GM18858 (cell line): ENCODE data around the gene BCOR.

Experiments used
- ATAC-seq: cut with Tn5 transposase; IDR thresholded peaks from one replicate; pipeline ENCODE4 v1.9.1; 2021; ENCODE audit not compliant: unreplicated experiment

The BCOR gene

GRCh38 chrX:40097504-40098263, at the start of gene BCOR:
TSS of gene BCOR (minus strand) at chrX:40097958. CDS start at chrX:40077929, 20,029 bp downstream.
- no peak for ATAC-seq

- no peak for ATAC-seq
These were observed 49.6 kb upstream of the BCOR start for GRCh38 chrX:40147126-40147952.

- ATAC-seq = no peak
These were observed 48.7 kb upstream of the BCOR start for GRCh38 chrX:40146262-40147125.

GRCh38 chrX:40145923-40146261, 48.1 kb upstream of the BCOR start:
- no peak for ATAC-seq

DNA sequence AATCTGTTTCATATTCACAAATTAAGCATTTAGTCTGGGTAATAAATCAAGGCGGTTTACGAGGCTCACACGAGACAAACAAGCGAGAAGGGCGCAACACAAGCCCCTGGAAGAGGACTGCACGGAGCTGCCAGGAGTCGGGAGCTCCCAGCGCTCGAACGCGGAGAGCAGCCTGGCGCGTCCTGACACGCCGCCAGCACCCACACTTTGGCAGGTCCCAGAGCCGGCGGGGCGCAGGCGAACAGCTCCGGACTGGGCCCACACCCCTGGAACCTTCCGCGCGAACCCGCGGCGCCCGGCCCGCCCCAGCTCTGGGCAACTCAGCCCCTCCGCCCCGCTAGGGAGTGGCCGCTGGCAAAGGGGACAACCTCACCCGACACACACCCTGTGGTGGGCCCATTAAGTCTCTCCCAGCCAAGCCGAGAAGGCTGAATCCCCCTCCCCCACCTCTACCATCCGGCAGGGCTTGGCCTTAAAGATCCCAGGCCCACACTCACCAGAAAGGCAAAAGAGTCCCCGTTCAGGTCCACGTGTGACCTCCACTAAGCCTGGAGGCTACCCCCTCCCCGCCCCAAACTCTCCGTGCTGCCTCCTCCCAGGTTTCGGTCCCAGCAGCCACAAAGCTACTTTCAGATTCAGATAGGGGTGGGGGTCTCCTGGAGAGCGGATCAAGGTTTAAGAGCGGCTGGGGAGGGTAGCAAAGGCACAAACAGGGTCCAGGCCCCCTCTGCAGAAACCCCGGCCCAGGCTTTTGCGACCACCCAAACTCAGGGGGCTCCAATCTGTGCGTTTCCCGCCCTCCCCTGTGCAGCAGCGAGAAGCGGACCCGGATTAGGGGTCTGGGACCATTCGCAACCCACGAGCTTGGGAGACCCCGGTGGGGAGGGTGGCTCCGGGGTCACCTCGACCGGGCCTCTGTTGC, 47.5 kb upstream of the BCOR start:
- no peak for ATAC-seq

DNA sequence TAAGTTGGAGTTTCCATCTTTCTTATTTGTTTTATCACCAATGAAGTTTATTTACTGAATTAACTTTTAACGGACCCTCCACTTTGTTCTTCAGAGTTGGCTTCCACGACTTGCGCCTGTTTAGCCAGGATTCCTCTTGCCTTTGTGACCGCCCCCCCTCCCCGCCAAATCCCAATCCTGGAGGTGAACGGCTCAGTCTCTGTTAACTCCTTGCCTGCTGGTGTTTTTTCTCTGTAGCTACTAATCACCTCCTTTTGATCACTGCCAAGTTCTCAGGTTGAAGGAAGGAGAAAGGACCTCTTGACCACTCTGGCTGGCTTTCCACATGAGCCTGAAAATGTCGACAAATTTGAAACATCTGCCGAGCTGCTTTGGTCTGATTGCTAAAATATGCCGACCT, 46.8 kb upstream of the BCOR start:
- no peak for ATAC-seq

GRCh38 chrX:40143987-40144386, 46.2 kb upstream of the BCOR start:
- ATAC-seq = no peak

GRCh38 chrX:40143001-40143400, 45.2 kb upstream of the BCOR start:
- ATAC-seq = no peak

- no peak for ATAC-seq
These were observed 44.7 kb upstream of the BCOR start for GRCh38 chrX:40142417-40142816.

DNA sequence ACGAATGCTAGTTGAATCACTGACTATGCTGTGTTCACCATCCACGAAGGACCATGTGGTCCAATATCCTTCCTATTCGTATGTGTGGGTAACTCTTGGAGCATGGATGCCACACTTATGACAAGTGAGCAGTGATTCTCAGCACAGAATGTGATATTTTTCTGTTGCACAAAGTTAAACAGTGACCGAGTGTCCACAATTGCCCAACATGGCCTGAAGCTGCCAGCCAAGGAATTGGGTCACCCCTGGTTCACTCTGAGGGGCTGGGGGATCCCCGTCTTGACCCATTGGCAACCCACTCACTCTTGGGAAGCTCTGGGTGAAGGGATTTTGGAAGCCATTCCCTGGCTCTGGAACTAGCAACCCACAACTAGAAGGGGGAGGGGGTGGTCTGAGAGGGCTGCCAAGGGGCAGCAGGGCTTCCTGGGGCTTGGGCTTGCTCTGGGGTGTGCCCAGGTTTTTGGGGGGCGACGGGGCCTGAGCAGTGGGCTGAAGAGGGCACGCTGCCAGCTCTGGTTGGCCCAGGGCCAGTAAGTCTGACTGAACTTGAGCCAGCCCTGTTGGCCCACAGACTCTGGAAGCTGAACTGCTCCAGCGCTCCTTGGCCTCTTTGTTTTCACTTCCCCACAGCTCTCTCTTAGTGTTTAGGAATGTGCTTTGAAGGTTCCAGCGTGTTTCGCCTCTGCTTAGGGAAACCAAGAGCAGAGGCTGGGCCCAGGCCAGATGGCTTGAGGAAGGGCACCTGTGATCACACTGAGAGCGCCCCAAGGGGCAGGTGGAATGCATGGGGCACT, 43.1 kb upstream of the BCOR start:
- no peak for ATAC-seq

GRCh38 chrX:40132751-40133150, 35.0 kb upstream of the BCOR start:
- no peak for ATAC-seq

DNA sequence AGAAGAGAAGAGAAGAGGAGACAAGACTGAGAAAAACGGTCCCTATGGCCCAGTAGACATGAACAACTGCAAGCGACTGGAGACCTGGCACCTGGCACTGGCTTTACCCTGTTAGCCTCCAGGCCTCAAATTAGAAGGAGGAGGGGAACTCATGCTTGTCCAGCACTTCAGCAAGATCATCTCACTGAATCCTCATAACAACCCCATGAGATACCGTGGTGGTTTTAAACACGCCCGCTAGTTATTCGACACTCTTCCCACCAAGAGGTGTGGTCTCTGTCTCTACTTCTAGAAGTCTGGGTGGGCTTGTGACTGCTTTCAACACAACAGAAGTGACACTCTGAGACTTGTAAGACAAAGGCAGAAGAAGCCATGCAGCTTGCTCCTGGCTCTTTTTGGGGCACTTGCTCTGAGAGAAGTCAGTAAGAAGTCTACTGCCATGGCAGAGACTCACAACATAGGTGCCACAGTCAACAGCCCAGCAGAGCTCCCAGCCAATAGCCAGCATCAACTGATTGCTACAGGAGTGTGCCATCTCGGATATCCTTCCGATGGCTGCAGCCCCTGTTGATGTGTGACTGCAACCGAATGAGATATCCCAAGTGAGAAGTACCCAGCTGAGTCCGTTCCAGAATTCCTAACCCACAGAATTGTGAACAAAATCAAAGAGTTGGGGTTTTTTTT, 34.0 kb upstream of the BCOR start:
- ATAC-seq = no peak

DNA sequence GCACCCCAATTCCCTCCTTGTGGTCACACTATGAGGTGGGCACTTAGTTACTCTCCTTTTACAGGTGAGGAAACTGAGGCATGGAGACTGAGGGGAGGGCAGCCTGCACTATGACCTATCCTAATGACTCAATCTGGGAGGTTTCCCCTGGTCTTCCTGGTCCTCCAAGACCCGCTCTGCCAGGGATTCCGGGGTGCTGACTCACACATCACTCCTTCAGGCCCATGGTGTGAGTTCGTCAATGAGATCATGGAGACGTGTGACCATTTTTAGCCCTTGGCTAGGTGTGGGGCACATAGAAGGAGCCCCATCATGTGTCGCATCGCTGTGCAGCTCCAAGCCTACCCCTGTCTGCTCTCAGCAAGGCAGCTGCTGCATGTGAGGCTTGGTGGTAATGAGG, 32.4 kb upstream of the BCOR start:
- ATAC-seq = no peak

GRCh38 chrX:40127052-40127451, 29.3 kb upstream of the BCOR start:
- ATAC-seq = no peak

- ATAC-seq = no peak
These were observed 24.7 kb upstream of the BCOR start for GRCh38 chrX:40122487-40122886.

GRCh38 chrX:40121618-40122017, 23.9 kb upstream of the BCOR start:
- ATAC-seq = no peak

DNA sequence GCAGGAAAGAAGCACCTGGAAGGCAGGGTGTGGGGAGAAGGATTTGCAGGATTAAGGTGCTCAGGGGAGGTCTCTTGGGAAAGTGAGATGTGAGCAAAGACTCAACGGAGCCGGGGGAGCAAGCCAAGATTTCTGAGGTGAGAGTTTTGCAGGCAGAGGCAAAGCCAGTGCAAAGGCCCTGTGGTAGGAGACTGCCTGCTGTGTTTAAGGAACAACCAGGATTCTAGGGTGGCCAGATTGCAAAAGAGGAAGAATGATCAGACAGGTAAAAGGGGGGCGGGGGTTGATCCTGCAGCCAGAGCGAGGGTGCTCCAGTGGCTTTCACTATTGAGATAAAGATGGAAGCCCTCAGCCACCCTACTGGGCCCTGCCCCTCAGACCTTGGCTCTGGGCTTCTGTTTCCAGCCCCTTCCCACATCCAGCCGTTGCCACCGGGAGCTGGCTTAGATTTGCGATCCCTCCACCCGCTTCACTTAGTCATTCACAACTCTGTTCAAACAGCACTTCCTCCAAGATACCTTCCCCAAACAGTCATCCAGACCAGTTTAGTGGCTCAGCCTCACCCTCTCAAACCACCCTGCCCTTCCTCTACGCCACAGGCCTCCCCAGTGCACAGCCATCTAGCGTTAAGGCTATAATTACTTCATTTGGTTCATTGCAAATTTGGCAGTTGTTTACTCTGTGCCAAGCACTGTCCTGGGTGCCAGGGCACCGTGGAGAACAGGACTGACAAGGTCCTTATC, 23.3 kb upstream of the BCOR start:
- no peak for ATAC-seq

DNA sequence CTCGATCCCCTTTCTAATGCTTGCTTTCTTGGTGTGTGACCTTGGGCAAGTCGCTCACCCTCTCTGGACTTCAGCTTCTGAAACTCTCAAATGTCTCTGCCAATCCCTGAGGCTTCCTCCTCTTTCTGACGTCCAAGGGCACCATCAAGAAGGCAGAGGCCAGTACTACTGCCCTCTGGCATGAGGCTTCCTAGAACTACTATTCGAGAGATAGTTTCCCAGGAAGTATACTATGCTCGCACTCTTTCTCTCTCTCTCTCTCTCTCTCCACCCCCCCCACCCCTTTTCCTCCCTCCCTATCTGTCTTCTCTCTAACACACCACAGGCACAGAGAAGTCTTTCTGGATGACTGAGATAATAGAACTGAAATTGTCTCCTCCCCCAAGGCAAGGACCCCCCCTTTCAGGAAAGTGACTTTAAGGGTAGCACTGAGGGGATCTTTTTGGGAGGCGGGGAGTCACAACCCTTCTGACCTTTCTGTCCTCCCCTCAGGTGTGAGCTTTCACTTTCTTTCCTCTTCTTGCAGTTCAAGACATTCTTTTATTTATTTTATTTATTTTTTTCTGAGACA, 20.0 kb upstream of the BCOR start:
- no peak for ATAC-seq
